CD4-positive, alpha-beta T cell treated with Interleukin-4 for 4 hours (primary cell): ENCODE data around the gene SSBP2.

Source experiments
- DNase-seq: peaks from one replicate; pipeline ENCODE4 v3.0.0-alpha.2; 2020

Gene SSBP2

GRCh38 chr5:81575924-81576323 is 175.0 kb downstream of the SSBP2 start:
- DNase-seq = no peak

GRCh38 chr5:81572201-81572600 is 178.7 kb downstream of the SSBP2 start:
- no peak for DNase-seq

GRCh38 chr5:81558188-81558587 is 192.7 kb downstream of the SSBP2 start:
- no peak for DNase-seq

- no peak for DNase-seq
Observed at GRCh38 chr5:81556809-81557208, 194.1 kb downstream of the SSBP2 start.

GRCh38 chr5:81555865-81556264 is 195.0 kb downstream of the SSBP2 start:
- no peak for DNase-seq

GRCh38 chr5:81554647-81555046 is 196.2 kb downstream of the SSBP2 start:
- DNase-seq = no peak

- DNase-seq = no peak
Observed at GRCh38 chr5:81553567-81554212, 197.2 kb downstream of the SSBP2 start.

- DNase-seq = no peak
Observed at GRCh38 chr5:81552852-81553566, 197.9 kb downstream of the SSBP2 start.

- no peak for DNase-seq
Observed at GRCh38 chr5:81549123-81549522, 201.8 kb downstream of the SSBP2 start.

- DNase-seq = no peak
Observed at GRCh38 chr5:81547001-81547400, 203.9 kb downstream of the SSBP2 start.

- no peak for DNase-seq
Observed at GRCh38 chr5:81545911-81546310, 205.0 kb downstream of the SSBP2 start.

GRCh38 chr5:81544351-81545018 is 206.4 kb downstream of the SSBP2 start:
- no peak for DNase-seq

GRCh38 chr5:81542242-81542641 is 208.7 kb downstream of the SSBP2 start:
- no peak for DNase-seq

- no peak for DNase-seq
Observed at GRCh38 chr5:81537905-81538547, 212.9 kb downstream of the SSBP2 start.

GRCh38 chr5:81534441-81534840 is 216.5 kb downstream of the SSBP2 start:
- DNase-seq = no peak

- no peak for DNase-seq
Observed at GRCh38 chr5:81533629-81534405, 217.1 kb downstream of the SSBP2 start.

- DNase-seq = no peak
Observed at GRCh38 chr5:81530919-81531318, 220.0 kb downstream of the SSBP2 start.

GRCh38 chr5:81525690-81526089 is 225.2 kb downstream of the SSBP2 start:
- DNase-seq = no peak

GRCh38 chr5:81524015-81524414 is 226.9 kb downstream of the SSBP2 start:
- no peak for DNase-seq

- no peak for DNase-seq
Observed at GRCh38 chr5:81522571-81522970, 228.3 kb downstream of the SSBP2 start.

GRCh38 chr5:81520769-81521168 is 230.1 kb downstream of the SSBP2 start:
- DNase-seq = no peak

GRCh38 chr5:81519217-81519905 is 231.5 kb downstream of the SSBP2 start:
- no peak for DNase-seq
